Vein endothelial cell (primary cell): ENCODE results near the gene SSX2IP. TPM values are rescaled to one million over a fixed set of nuclear protein-coding genes. Genes with fewer than 3 reads are reported as not detected.

Experiments used
- total RNA-seq: library from RNA; depleted of rRNA; stranded (reverse); fragments of >200 nt; gene quantifications from 2 replicates; pipeline ENCODE4 v1.2.3, GENCODE V29; 2012

SSX2IP gene, protein sequence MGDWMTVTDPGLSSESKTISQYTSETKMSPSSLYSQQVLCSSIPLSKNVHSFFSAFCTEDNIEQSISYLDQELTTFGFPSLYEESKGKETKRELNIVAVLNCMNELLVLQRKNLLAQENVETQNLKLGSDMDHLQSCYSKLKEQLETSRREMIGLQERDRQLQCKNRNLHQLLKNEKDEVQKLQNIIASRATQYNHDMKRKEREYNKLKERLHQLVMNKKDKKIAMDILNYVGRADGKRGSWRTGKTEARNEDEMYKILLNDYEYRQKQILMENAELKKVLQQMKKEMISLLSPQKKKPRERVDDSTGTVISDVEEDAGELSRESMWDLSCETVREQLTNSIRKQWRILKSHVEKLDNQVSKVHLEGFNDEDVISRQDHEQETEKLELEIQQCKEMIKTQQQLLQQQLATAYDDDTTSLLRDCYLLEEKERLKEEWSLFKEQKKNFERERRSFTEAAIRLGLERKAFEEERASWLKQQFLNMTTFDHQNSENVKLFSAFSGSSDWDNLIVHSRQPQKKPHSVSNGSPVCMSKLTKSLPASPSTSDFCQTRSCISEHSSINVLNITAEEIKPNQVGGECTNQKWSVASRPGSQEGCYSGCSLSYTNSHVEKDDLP
- total RNA-seq, result 3.9 and 5.7 TPM in 2 replicates

DNA sequence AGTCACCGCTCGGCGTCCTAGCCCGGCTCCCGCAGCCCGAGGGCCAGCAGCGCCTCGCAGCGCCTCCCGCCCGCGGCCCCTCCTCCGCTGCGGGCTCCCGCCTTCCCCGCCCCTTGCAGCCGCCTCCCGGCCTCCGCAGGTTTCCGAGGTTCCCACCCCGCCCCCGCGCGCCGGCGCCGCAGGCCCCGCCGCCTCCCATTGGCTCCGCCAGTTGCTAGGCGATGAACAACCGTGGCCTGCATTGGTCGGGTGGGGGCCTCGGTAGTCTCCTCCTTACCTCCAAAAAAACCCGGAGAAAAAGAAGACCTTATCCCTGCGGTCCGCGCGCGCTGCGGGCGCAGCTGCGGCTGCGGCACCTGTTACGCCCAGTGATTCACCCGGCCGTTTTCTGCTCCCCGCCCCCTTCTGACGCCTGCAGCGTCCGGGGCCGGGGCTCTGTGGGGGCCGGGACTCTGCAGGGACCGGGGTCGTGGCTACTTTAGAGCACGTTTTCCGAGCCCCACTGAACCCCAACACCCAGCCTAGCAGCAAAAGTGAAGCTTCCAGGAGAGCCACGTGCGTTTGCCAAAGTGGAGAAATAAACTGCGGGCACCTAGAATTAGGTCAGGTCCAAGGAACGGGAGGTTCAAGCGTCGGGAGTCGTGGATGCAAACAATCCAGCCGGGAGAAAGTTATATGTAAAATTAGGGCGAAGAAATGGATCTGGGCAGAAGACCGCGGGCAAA is at the start of gene SSX2IP:
SSX2IP (minus strand) TSS at position 65 of the 725 bp plus-strand sequence. CDS start 19,242 bp downstream, outside the sequence.

Other genes with a start within 250 kb of the SSX2IP start
- gene RPF1, start 211.2 kb downstream of the SSX2IP start, total RNA-seq, result 31.7 and 39.7 TPM in 2 replicates
- gene SPATA1, start 184.1 kb downstream of the SSX2IP start, total RNA-seq, result 0.98 and 1.1 TPM in 2 replicates
- gene GNG5, start 183.9 kb downstream of the SSX2IP start, total RNA-seq, result 39.8 and 40.7 TPM in 2 replicates
- 7.6 and 10.5 TPM in 2 replicates for gene CTBS, start 116.0 kb downstream of the SSX2IP start, total RNA-seq
- not detected in 2 replicates for gene LPAR3, start 202.7 kb upstream of the SSX2IP start, total RNA-seq